GM19238 (cell line): ENCODE measurements around the gene DNAJC11.

Source experiments
- DNase-seq: peaks from one replicate; pipeline ENCODE4 v3.0.0; 2011; ENCODE audit warnings: low spot score; ENCODE audit not compliant: insufficient read length

The DNAJC11 gene

GRCh38 chr1:6625584-6626149, 75.9 kb downstream of the DNAJC11 start:
- DNase-seq = no peak

- peak; percentile 96 for DNase-seq
Observed at GRCh38 chr1:6624710-6625583, 76.7 kb downstream of the DNAJC11 start, which contains the start of gene THAP3. TSS of gene THAP3 (plus strand) at chr1:6624868. CDS start at chr1:6625219, 351 bp downstream.

GRCh38 chr1:6623269-6623965, 78.2 kb downstream of the DNAJC11 start:
- DNase-seq = no peak

- no peak for DNase-seq
Observed at GRCh38 chr1:6622396-6623152, 79.0 kb downstream of the DNAJC11 start.

GRCh38 chr1:6621429-6622391, 79.9 kb downstream of the DNAJC11 start:
- DNase-seq = no peak

GRCh38 chr1:6619045-6619444, 82.6 kb downstream of the DNAJC11 start:
- no peak for DNase-seq

GRCh38 chr1:6614929-6615785, 86.5 kb downstream of the DNAJC11 start:
- peak; percentile 37 for DNase-seq

- DNase-seq = peak; percentile 90
Observed at GRCh38 chr1:6614019-6614928, 87.3 kb downstream of the DNAJC11 start.

- peak; percentile 100 for DNase-seq
Observed at GRCh38 chr1:6613361-6614018, 88.1 kb downstream of the DNAJC11 start, which contains the start of gene PHF13. TSS of gene PHF13 (plus strand) at chr1:6613731. CDS start at chr1:6614067, 336 bp downstream.

GRCh38 chr1:6612641-6613360, 88.8 kb downstream of the DNAJC11 start:
- peak; percentile 74 for DNase-seq

GRCh38 chr1:6603915-6604558, 97.6 kb downstream of the DNAJC11 start:
- no peak for DNase-seq

- DNase-seq = no peak
Observed at GRCh38 chr1:6603238-6603914, 98.2 kb downstream of the DNAJC11 start.

- DNase-seq = peak; percentile 88
Observed at GRCh38 chr1:6602669-6603237, 98.9 kb downstream of the DNAJC11 start, which contains the start of gene KLHL21. TSS of gene KLHL21 (minus strand) at chr1:6602869. CDS start at chr1:6602817, 52 bp downstream.

GRCh38 chr1:6601923-6602668, 99.5 kb downstream of the DNAJC11 start:
- peak; percentile 64 for DNase-seq
